Choroid plexus epithelial cell (primary cell): ENCODE measurements around the gene RGS6.

ENCODE experiments used
- DNase-seq: peaks from one replicate; pipeline ENCODE4 v3.0.0-alpha.2; 2010; ENCODE audit warnings: low read depth
- H3K4me3 ChIP-seq: 2 replicates; pipeline ENCODE4 v1.5.1; 2011; ENCODE audit warnings: low read depth, mild to moderate bottlenecking, control low read depth, low read length, moderate library complexity
- CTCF ChIP-seq: conservative IDR thresholded peaks from 2 replicates; pipeline ENCODE4 v1.5.1; 2011; ENCODE audit warnings: low read depth, mild to moderate bottlenecking, control low read depth, inconsistent platforms, low read length, moderate library complexity

The RGS6 gene

GRCh38 chr14:72222046-72222445 is 289.8 kb downstream of the RGS6 start:
- no peak for TF ChIP-seq CTCF
- H3K4me3 ChIP-seq: no peak overlapping the region
- DNase-seq: no peak

- no peak for TF ChIP-seq CTCF
- no peak for DNase-seq
- no peak overlapping the region for H3K4me3 ChIP-seq
These were observed 304.4 kb downstream of the RGS6 start for GRCh38 chr14:72236629-72237028.

GRCh38 chr14:72237722-72238666 is 305.8 kb downstream of the RGS6 start:
- no peak overlapping the region for H3K4me3 ChIP-seq
- DNase-seq: no peak
- no peak for TF ChIP-seq CTCF

- DNase-seq: no peak
- H3K4me3 ChIP-seq: no peak overlapping the region
- TF ChIP-seq CTCF: no peak
These were observed 311.4 kb downstream of the RGS6 start for GRCh38 chr14:72243309-72244293.

GRCh38 chr14:72247896-72248465 is 315.8 kb downstream of the RGS6 start:
- H3K4me3 ChIP-seq: no peak overlapping the region
- TF ChIP-seq CTCF: no peak
- no peak for DNase-seq

GRCh38 chr14:72253503-72253902 is 321.3 kb downstream of the RGS6 start:
- no peak overlapping the region for H3K4me3 ChIP-seq
- no peak for TF ChIP-seq CTCF
- DNase-seq: no peak
